ENCODE measurements around the gene C1orf232. TPM values are rescaled to one million over a fixed set of nuclear protein-coding genes. Genes with fewer than 3 reads are reported as not detected.

C1orf232 gene
- total RNA-seq, 3 donors from 2014 or later (not counting 1 experiment from before 2014, with no cell fraction given) = not detected

DNA sequence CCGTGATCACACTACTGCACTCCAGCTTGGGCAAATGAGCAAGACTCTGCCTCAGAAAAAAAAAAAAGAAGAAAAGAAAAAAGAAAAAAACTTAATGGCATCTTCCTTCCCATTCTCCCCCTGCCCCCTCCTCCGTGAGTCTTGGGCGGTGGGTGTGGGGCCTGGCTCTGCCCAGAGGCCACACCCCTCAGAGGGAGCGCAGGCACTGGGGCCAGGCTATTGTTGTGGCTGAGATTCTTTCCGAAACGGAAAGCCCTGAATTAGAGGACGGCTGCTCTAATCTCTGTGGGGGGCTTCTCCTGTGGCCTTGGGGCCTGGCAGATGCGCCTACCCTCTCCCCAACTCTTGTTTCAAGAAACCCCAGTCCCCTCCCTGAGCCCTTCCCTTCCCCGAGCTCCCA, 14.0 kb downstream of the C1orf232 start:
- Histone ChIP-seq H3K27me3 (ENCODE audit: control insufficient read depth, insufficient read depth, low read length) (peaks cover 12% of the 10 kb centered on the region), H3K27ac (ENCODE audit: low read length) (no peak overlapping the region), H3K4me1 (ENCODE audit: control insufficient read depth, insufficient read depth, low read length) (peaks cover 4% of the 10 kb centered on the region), H3K4me3 (ENCODE audit: low read length) (no peak overlapping the region), H3K9me3 (ENCODE audit: control insufficient read depth, insufficient read depth, low read length) (no peaks in the 10 kb centered on the region), H3K36me3 (ENCODE audit: control insufficient read depth, insufficient read depth, low read length) (no peaks in the 10 kb centered on the region)
- no peaks in the 10 kb centered on the region for H3K36me3 Mint-ChIP-seq
- ATAC-seq = no peak
- no peak overlapping the region for H3K4me3 Mint-ChIP-seq
- H3K27ac Mint-ChIP-seq = no peak overlapping the region
- 78% methylated on average over 9 of the region's 9 CpGs for WGBS (ENCODE audit: insufficient coverage)
- TF ChIP-seq, protein P1, sequence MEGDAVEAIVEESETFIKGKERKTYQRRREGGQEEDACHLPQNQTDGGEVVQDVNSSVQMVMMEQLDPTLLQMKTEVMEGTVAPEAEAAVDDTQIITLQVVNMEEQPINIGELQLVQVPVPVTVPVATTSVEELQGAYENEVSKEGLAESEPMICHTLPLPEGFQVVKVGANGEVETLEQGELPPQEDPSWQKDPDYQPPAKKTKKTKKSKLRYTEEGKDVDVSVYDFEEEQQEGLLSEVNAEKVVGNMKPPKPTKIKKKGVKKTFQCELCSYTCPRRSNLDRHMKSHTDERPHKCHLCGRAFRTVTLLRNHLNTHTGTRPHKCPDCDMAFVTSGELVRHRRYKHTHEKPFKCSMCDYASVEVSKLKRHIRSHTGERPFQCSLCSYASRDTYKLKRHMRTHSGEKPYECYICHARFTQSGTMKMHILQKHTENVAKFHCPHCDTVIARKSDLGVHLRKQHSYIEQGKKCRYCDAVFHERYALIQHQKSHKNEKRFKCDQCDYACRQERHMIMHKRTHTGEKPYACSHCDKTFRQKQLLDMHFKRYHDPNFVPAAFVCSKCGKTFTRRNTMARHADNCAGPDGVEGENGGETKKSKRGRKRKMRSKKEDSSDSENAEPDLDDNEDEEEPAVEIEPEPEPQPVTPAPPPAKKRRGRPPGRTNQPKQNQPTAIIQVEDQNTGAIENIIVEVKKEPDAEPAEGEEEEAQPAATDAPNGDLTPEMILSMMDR (IDR thresholded peaks at IDR 0.05) = no peak
- peaks cover 0 to 5% of the 10 kb centered on the region in 2 donors for H3K4me1 Mint-ChIP-seq
- no peak for DNase-seq
- intact Hi-C loops (cut with micrococcal nuclease) = no loop called here
- H3K27me3 Mint-ChIP-seq (ENCODE audit: low read depth in 2 of 2) = peaks cover 35 to 41% of the 10 kb centered on the region in 2 donors
- H3K9me3 Mint-ChIP-seq = no peaks in the 10 kb centered on the region

DNA sequence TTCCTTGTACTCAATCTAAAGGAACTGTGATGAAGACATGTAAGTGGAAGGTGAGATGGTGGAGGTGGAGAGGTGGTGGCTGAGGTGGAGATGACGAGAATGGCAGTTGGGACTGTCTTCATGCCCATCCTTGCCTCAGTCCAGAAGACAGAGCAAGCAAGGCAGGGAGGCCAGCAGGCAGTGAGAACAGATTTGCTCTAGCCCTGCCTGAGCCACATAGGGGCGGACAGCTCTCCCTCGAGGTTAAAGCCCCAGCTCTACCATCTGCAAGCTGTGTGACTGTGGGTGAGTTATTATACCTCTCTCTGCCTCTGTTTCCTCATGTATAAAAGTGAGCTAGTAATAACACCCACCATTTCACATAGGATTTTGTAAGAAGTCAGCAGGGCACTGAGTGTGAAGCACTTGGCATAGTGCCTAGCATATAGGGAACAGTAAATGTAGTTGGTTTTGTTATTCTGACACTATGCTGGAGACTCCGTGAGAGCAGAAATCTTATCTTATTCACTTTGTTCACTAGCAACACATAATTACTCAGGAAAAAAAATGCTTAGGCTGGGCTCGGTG, 14.7 kb downstream of the C1orf232 start:
- intact Hi-C loops (cut with micrococcal nuclease) = no loop called here
- H3K4me3 Mint-ChIP-seq = no peak overlapping the region
- Histone ChIP-seq H3K27me3 (ENCODE audit: control insufficient read depth, insufficient read depth, low read length) (peaks cover 12% of the 10 kb centered on the region), H3K4me3 (ENCODE audit: low read length) (no peak overlapping the region), H3K4me1 (ENCODE audit: control insufficient read depth, insufficient read depth, low read length) (peaks cover 4% of the 10 kb centered on the region), H3K36me3 (ENCODE audit: control insufficient read depth, insufficient read depth, low read length) (no peaks in the 10 kb centered on the region), H3K27ac (ENCODE audit: low read length) (no peak overlapping the region), H3K9me3 (ENCODE audit: control insufficient read depth, insufficient read depth, low read length) (no peaks in the 10 kb centered on the region)
- no peaks in the 10 kb centered on the region for H3K36me3 Mint-ChIP-seq
- 83% methylated on average over 5 of the region's 5 CpGs for WGBS (ENCODE audit: insufficient coverage)
- DNase-seq (no peak), ATAC-seq (no peak)
- no peak overlapping the region for H3K27ac Mint-ChIP-seq
- H3K4me1 Mint-ChIP-seq = peaks cover 0 to 5% of the 10 kb centered on the region in 2 donors
- H3K27me3 Mint-ChIP-seq (ENCODE audit: low read depth in 2 of 2) = peaks cover 34 to 38% of the 10 kb centered on the region in 2 donors
- TF ChIP-seq, protein P1 (IDR thresholded peaks at IDR 0.05) = no peak
- H3K9me3 Mint-ChIP-seq = no peaks in the 10 kb centered on the region

DNA sequence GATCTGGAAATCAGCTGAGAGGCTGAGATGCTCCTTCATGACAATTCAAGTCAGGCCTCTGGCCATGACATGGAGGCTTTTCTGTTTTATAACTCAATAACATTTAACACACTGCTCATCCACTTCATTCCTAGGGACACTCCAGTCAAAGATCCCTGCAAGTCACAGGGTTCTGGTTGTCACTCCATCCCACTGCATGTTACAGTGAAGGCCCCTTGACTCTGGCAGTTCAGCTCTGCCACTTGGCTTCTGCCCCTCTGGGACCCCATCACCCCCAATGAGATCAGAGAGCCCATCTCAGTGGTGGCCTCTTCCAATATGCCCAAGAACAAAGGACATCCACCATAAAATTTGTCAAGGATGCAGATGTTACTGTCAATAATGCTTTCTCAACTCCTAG, 19.9 kb downstream of the C1orf232 start:
- Mint-ChIP-seq H3K9me3 (no peaks in the 10 kb centered on the region), H3K36me3 (no peaks in the 10 kb centered on the region), H3K27ac (no peak overlapping the region), H3K27me3 (ENCODE audit: low read depth in 2 of 2) (peaks cover 18 to 20% of the 10 kb centered on the region in 2 donors), H3K4me1 (peaks cover 0 to 5% of the 10 kb centered on the region in 2 donors), H3K4me3 (no peak overlapping the region)
- ATAC-seq (no peak), DNase-seq (no peak)
- no peaks in the 10 kb centered on the region for H3K36me3 ChIP-seq (ENCODE audit: control insufficient read depth, insufficient read depth, low read length)
- H3K9me3 ChIP-seq (ENCODE audit: control insufficient read depth, insufficient read depth, low read length) = no peaks in the 10 kb centered on the region
- no peak overlapping the region for H3K27ac ChIP-seq (ENCODE audit: low read length)
- H3K4me3 ChIP-seq (ENCODE audit: low read length) = no peak overlapping the region
- H3K4me1 ChIP-seq (ENCODE audit: control insufficient read depth, insufficient read depth, low read length) = peaks cover 4% of the 10 kb centered on the region
- TF ChIP-seq, protein P1 (IDR thresholded peaks at IDR 0.05) = no peak
- intact Hi-C loops (cut with micrococcal nuclease) = loop anchor here (5.0 kb wide), 1 partner anchor 112 kb away; no protein-coding TSS in a partner anchor
- H3K27me3 ChIP-seq (ENCODE audit: control insufficient read depth, insufficient read depth, low read length) = no peaks in the 10 kb centered on the region

DNA sequence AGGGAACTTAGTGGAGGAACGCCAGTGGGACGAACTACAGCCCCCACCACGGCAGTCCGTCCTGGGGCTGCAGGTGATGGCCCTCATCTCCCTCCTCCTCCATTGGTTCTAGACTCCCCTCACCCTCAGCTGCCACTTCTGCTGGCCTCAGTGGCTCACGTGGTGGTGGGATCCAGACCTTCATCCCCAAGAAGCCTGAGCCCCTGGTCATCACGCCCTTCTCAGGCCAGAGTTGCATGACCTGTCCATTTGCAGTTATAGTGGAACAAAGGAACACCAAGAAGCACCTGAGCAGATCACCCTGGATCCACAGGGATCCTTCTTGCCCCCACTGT, 22.8 kb downstream of the C1orf232 start:
- ATAC-seq = no peak
- no peak overlapping the region for H3K27ac ChIP-seq (ENCODE audit: low read length)
- H3K36me3 Mint-ChIP-seq = no peaks in the 10 kb centered on the region
- H3K9me3 ChIP-seq (ENCODE audit: control insufficient read depth, insufficient read depth, low read length) = no peaks in the 10 kb centered on the region
- peaks cover 22 to 30% of the 10 kb centered on the region in 2 donors for H3K27me3 Mint-ChIP-seq (ENCODE audit: low read depth in 2 of 2)
- no peak for DNase-seq
- no peak overlapping the region for H3K27ac Mint-ChIP-seq
- peaks cover 0 to 5% of the 10 kb centered on the region in 2 donors for H3K4me1 Mint-ChIP-seq
- H3K27me3 ChIP-seq (ENCODE audit: control insufficient read depth, insufficient read depth, low read length) = no peaks in the 10 kb centered on the region
- H3K4me3 Mint-ChIP-seq = no peak overlapping the region
- H3K9me3 Mint-ChIP-seq = no peaks in the 10 kb centered on the region
- peaks cover 4% of the 10 kb centered on the region for H3K4me1 ChIP-seq (ENCODE audit: control insufficient read depth, insufficient read depth, low read length)
- TF ChIP-seq, protein P1 (IDR thresholded peaks at IDR 0.05) = no peak
- no peak overlapping the region for H3K4me3 ChIP-seq (ENCODE audit: low read length)
- WGBS (ENCODE audit: insufficient coverage) = 70% methylated on average over 6 of the region's 6 CpGs
- no peaks in the 10 kb centered on the region for H3K36me3 ChIP-seq (ENCODE audit: control insufficient read depth, insufficient read depth, low read length)
- intact Hi-C loops (cut with micrococcal nuclease) = loop anchor here (1.0 to 5.0 kb wide), 2 partner anchors 41 to 109 kb away; no protein-coding TSS in a partner anchor
